Measurements from ENCODE around the gene APOD. TPM values are rescaled to one million over a fixed set of nuclear protein-coding genes. Genes with fewer than 3 reads are reported as not detected.

The APOD gene
- total RNA-seq, 1 experiment from 2014 or later: not detected

GRCh38 chr3:195548501-195548900 is 35.2 kb downstream of the APOD start:
- Histone ChIP-seq H3K9ac (ENCODE audit: extremely low read depth, insufficient read length, low read length) (no peak overlapping the region), H3K9me3 (ENCODE audit: control insufficient read depth, low read depth, low read length) (no peaks in the 10 kb centered on the region), H2BK120ac (ENCODE audit: low read depth, low read length, poor library complexity, severe bottlenecking) (no peak overlapping the region), H2BK15ac (ENCODE audit: low read depth, low read length) (no peak overlapping the region), H2BK5ac (ENCODE audit: insufficient read length, low read length) (no peak overlapping the region), H3K14ac (ENCODE audit: insufficient read depth, low read length) (no peak overlapping the region), H2AFZ (ENCODE audit: low read length) (no peak overlapping the region), H3K56ac (ENCODE audit: insufficient read length, low read depth, low read length) (no peak overlapping the region), H2BK20ac (ENCODE audit: low read depth, low read length, poor library complexity, severe bottlenecking) (no peak overlapping the region), H3K4me2 (ENCODE audit: insufficient read depth, insufficient read length, low read length) (peak overlapping the region; percentile 34), H4K20me1 (ENCODE audit: control insufficient read depth, insufficient read depth, insufficient read length) (no peaks in the 10 kb centered on the region), H3K23me2 (ENCODE audit: insufficient read length, low read depth, low read length, poor library complexity, severe bottlenecking) (peaks cover 3% of the 10 kb centered on the region), H4K5ac (ENCODE audit: insufficient read length, low read depth, low read length) (no peak overlapping the region), H3K27ac (ENCODE audit: insufficient read length, low read depth, low read length) (no peak overlapping the region), H4K91ac (ENCODE audit: insufficient read length, low read depth, low read length) (no peak overlapping the region), H2AK5ac (ENCODE audit: insufficient read length, low read length) (no peak overlapping the region), H3K18ac (ENCODE audit: insufficient read length, low read depth, low read length) (no peak overlapping the region), H3T11ph (ENCODE audit: low read length) (no peak overlapping the region), H3K4me1 (ENCODE audit: insufficient read depth, low read length) (peaks cover 6% of the 10 kb centered on the region; the same call in 1 of the 2 replicates), H3K79me2 (ENCODE audit: insufficient read depth, low read length) (no peaks in the 10 kb centered on the region), H2BK12ac (ENCODE audit: insufficient read length, low read depth, low read length) (no peak overlapping the region), H3K23ac (ENCODE audit: insufficient read length, low read depth, low read length) (no peak overlapping the region), H4K8ac (replicated peaks; ENCODE audit: insufficient read length, low read depth, low read length) (no peak overlapping the region), H3K79me1 (ENCODE audit: insufficient read depth, low read depth, low read length, poor library complexity, severe bottlenecking) (no peaks in the 10 kb centered on the region), H3K27me3 (ENCODE audit: insufficient read depth, low read length) (no peaks in the 10 kb centered on the region; the same call in 1 of the 2 replicates), H3K4ac (ENCODE audit: low read depth, low read length) (no peak overlapping the region)
- TF ChIP-seq CTCF (conservative IDR thresholded peaks at IDR 0.05): no peak
- Mint-ChIP-seq H3K27ac (no peak overlapping the region), H3K36me3 (ENCODE audit: insufficient read depth in 1 of 3, low read depth in 3 of 3) (peaks cover 0 to 2% (median 0%) of the 10 kb centered on the region in 3 experiments; a peak in 1 of 7 replicates), H3K4me1 (peaks cover 29 to 47% of the 10 kb centered on the region in 2 experiments), H3K27me3 (ENCODE audit: low read depth) (peaks cover 37% of the 10 kb centered on the region), H3K9me3 (no peaks in the 10 kb centered on the region), H3K4me3 (peak overlapping the region; percentile 7 to 21; a peak in 3 of 5 replicates)
- no peak for DNase-seq
